ENCODE measurements around the gene RTP5.
"Not testable (repeated sequence)": the region's sequence is repeated elsewhere in the genome, so short reads cannot be mapped to it uniquely, and the experiment has no call there.

The RTP5 gene

DNA sequence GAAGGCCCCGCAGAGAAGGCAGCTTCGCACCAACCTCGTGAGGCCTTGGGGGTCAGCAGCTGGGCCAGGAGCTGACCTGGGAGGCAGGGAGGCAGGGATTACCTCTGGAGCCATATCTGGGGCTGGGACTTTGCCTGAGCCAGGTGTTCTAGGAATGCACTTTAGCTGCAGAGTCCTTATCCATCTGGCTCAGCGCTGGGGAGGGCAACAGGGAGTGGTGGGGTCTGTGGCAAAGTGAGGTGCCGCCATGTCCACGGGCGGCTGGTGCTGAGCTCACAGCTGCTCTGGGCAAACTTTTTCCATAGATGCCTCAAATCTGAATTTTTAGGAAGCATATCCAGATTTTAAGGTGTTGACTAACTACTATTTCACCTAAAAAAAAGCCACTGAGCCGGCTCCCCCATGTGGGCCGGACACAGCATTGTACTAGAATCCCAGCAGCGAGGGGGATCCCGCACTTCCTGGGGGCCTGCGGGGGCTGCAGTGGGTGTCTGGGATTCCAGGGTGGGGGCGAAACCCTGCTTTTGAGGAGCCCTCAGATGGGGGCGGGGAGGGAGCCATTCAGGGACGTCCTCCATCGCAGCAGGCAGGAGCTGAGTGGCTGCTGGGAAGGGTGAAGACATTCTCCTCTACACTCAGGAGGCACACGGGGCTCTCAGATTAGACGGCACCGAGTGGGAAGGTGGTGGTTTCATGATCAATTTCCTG, 34.6 kb downstream of the RTP5 start:
- DNase-seq = no peak

DNA sequence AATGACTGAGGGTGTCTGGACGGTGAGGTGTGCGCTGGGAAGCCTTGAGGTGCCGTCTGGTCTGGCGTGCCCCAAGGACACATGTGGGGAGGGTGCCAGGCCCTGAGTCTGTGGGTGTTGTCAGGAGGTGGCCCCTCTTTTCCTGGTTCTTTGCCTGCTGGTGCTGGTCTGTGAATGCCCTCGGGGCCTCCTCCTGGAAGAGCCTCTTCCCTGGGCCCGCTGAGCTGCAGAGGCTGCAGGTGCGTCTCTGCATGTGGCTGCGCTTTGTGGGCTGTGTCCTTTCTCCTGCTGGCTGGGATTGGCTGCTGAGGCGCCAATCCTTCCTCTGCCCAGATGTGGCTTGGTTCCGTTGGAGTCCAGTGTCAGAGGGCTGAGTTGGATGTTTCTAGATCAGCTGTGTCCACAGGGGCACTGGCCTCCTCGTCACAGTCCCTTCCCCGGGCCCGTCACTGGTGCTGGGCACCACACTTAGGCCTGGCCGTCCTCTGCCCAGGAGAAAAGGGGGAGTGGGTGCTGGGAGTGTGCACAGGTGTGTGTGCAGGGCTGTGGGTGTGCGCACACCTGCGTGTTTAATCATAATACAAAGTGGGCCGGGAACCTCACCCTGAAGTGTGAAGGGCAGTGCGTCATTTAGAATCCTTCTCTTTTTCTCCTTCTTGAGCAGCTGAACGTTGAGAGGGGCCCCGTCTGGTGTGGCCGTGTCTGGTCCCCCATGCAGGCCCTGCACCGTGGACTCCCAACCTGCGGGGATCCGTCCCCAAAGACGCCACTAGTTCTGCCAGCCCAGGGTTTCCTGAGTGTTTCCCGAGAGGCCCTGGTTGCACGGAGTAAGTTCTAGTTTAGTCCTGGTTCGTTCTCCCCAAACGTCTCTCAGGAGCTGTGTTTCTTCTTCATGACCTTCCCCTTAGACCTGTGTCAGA, 35.5 kb downstream of the RTP5 start:
- no peak for DNase-seq

DNA sequence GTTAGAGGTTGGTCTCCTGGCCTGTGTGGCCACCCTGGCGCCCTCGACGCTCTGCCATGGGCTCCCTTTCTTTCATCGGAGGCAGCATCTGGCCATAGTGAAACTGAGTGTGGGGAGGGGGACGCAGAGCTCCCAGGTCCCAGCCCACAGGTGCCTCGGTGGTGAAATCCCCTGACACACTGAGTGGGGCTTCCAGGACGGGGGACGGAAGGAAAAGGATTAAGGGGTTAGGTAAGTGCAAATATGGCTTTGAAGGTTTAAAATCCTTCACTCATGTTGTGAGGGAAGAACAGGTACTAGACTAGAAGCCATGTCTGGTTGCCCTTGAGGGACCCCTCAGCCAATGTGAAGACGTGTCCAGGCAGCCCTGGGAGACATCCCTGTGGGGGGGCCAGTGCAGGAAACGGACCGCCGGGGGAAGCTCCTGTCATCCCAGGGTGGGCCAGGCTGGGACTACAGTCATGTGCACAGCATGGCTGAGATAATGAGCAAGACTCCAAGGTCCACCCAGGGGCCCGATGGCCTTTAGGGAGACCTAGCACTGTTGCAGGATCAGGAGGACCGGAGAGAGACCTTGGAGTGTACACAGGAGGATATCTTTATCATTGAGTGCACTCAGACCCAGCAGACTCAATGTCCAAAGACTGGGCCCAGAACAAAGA, 36.3 kb downstream of the RTP5 start:
- no peak for DNase-seq

DNA sequence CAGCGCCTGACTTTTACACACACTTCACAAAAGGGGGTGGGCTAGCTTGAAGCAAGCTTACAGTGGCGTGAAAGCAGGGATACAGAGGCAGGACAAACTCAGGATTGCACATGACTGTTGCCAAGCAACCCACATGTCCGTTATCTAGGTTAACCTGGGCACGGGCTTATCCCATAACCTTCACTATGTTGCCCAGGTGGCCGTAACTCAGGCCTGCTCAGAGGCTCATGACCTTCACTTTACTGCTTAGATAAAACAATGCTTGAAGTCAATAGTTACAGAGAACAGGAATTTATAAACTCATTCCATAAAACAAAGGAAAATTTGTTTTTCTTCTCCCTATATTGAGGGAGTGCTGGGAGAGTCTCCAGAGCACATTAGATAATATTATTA, 36.8 kb downstream of the RTP5 start:
- DNase-seq = not testable (repeated sequence)

DNA sequence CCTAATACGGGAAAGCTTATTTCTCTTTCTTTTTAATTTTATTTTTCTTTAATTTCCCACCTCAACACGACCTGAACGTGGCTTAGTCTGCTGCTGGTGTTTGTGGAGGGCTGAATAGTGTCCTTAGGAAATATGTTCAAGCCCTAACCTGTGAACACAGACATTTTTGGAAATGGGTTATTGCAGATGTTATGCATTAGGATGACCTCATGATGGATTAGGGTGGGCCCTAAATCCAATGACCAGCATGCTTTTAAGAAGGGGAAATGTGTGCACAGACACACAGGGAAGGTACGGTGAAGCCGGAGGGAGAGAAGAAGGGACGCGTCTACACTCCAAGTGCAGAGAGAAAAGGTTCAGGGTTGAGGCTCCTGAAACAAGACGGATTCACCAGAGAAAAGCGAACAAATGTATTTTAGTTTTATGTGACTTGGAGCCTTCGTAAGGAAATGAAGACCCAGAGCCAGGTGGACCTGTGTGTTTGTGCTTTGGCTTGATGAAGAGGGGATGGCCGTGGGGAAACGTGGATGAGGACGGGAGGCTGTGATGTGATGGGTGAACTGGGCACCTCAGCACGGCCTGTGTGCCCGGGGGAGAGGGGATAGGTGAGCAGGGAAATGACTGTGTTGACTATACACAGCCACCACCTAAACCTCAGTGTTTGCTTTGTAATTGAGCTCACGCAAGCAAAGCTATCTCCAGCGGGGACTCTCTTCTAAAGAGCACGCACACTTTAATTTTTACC, 37.5 kb downstream of the RTP5 start:
- DNase-seq = no peak

DNA sequence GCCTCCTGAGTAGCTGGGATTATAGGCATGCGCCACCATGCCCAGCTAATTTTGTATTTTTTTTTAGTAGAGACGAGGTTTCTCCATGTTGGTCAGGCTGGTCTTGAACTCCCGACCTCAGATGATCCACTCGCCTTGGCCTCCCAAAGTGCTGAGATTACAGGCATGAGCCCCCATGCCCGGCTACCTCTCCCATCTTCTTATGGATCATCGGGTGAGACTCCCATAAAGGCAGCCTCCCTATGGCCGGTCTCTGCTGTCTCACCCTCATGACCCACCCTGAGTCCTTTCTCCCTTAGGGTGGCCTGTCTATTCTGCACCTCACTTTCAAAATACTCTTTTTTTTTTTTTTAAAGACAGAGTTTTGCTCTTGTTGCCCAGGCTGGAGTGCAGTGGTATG, 38.3 kb downstream of the RTP5 start:
- DNase-seq = not testable (repeated sequence)

DNA sequence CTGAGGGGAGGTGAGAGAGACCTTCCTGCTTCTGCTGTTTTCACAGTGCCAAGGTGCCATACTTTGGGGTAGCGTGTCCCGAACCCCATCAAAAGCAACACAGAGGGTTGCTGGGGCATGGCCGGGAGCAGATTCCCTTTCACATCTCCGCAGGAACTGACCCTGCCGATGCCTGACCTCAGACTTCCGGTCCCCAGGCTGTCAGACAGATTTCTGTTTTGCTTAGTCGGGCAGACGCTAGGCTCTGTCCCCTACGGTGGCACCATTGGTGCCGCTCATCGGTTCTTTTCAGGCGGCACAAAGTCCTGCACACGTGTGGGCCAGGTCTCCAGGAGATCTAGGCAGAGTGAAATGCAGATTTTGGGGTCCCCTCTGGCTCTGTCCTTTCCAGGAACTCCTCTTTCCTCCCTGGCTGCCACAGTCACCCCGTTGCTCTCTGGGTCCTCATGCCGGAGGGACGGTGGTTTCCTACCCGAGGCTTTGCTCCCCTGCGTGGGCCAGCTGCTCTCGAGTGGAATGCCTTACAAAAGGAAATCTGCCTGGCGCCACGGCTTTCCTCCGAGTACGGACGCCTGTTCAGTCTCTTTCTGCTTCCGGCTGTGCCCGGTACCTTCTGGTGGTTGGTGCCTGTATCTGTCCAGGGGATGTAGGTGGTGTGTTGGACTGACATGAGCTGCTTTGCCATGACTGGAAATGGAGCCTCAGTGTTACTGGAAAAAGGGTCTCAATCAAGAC, 39.3 kb downstream of the RTP5 start:
- no peak for DNase-seq

DNA sequence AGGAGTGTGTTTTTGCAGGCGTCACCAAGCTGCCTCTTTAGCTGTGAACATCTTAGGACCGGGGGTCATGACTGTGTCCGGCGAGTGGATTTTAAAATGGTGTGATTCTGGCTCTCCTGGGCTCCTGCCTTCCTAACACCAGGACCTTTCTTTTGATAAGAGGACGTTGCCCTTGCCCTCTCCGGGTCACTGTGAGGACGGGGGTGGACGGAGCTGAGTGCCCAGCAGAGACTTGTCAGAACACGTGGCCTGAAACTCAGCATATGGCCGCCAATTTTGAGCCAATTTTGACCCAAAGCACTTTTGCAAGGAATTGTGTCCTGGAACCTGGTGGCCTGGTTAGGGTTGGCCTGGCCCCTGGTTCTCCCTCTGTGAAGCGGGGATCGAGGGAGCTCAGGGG, 40.2 kb downstream of the RTP5 start:
- no peak for DNase-seq

DNA sequence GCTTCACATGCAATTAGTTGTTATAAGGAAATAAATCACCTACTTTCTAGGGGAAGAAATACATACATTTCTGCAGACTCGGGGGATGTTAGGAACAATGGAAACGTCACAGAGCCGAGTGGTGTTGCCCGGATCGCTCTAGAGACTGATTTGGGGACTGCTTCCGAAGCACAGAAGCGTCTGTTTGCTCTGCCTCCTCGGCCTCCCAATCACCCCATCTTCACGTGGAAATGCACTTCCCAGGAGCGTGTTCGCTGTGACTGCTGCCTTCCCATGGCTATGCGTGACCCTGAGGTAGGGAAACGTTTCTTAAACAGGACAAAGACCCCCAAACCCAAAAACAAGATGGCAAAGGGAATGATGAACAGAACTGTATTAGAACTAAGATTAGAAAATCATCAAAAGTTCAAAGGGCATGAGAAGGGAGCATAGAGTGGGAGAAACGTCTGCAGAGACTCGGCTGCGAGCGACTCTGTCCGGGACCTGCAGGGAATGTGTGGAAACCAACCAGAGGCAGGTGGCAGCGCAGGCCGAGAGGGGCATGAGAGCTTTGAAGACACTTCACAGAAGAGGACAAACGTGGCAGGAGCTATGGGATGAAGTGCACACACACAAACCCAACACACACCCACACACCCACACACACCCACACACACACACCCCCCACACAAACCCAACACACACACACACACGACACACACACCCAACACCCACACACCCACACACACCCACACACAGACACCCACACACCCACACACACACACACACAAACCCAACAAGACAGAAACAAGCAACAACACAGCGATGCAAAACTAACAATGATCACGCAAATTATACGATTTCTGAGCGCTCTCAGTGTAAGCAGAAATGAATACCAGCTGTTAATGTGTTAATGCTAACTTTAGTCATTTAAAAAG, 41.3 kb downstream of the RTP5 start:
- DNase-seq = no peak

DNA sequence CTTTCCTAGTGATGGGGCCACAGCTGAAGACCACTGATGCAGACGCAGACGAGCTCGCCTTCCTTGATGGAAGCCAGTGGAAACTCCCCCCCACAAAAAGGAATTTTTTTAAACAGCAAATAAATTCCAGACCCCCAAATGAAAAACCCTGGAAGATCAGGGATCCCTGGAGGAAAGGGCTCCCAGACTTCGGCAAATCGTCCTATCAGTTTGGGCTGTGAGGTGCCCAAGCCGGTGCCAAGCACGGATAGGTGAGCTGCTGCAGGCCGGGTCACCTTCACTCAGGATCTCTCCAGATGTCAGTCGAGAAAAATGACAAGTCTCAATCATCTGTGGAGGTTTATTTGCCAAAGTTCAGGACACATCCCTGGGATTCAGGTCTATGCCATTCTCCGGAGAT, 42.0 kb downstream of the RTP5 start:
- no peak for DNase-seq

DNA sequence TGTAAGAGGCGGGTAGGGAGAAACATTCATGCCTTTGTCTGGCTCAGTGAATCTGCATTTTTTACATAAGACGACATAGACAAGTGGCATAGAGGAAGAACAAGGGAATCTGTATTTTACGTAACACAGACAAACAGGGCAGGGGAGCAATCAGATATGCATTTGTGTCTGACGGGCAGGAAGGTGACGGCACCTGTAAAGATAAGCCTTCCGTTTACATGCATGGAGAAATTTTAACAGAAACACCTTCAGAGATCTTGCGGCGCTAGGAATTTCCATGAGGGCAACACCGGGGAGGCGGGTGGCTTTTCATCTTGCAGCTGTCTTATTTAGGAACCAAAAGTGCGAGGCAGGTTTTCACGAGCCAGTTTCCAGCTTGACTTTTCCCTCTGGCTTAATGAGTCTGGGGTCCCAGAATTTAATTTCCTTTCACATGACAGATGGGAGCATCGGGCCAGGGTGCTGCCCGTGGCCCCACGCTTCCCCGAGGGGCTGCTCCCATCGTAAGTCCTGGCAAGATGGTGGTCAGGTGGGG, 42.6 kb downstream of the RTP5 start:
- DNase-seq = no peak

DNA sequence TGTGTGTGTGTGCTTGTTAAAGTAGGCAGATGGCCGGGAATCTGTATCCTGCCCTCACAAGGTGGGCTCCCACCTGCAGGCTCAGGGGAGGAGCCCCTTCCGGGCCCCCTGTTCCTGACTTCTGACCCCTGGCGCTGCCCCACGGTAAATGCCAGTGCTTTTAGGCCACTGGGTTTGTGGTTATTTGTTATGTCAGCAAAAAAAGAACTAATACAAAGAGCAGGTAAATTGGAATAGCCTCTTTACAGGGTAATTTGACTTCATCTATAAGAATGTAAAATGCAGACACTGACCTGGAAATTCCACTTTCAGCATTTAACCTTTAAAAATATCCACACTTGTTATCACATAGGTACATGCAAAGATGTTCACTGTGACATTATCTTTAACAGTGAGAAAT, 44.2 kb downstream of the RTP5 start:
- DNase-seq = no peak

DNA sequence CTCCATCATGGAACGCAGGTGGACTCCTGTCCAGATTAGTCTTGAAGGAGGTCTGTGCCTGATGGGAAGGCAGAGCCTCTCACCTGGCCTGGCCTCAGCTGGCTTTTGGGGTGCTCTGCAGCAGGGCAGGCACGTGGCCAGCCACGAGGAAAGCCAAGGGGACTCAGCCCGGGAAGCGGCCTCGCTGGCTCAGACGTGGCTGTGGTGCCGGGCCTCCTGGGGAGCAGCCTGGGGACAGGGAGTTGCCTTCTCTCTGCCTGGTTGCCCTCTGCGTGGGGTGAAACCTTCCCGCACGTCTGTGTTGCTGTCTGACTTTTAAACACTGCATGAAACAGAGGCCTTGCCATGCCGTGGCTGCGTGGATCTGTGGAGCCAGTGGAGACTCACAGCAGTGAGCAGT, 45.0 kb downstream of the RTP5 start:
- DNase-seq = no peak

DNA sequence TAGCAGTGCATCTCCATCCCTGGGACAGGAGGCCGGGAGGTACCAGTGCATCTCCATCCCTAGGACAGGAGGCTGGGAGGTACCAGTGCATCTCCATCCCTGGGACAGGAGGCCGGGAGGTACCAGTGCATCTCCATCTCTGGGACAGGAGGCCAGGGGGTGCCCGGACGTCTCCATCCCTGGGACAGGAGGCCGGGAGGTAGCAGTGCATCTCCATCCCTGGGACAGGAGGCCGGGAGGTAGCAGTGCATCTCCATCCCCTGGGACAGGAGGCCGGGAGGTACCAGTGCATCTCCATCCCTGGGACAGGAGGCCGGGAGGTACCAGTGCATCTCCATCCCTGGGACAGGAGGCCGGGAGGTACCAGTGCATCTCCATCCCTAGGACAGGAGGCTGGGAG, 52.1 kb downstream of the RTP5 start:
- DNase-seq = not testable (repeated sequence)

DNA sequence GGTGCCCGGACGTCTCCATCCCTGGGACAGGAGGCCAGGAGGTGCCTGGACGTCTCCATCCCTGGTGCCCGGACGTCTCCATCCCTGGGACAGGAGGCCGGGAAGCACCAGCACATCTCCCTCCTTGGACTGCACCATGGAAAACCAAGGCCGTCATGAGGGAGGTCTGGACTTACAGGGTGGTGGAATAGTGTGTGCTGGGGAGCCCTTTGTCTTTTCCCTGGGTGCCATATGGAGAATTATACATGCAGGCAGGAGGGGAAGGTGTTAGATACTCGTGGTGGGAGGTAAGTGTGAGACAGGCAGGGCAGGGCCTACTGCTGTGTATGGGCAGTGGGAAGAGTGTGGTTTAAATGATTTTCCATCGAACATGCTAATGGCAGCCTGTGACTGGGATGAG, 52.9 kb downstream of the RTP5 start:
- no peak for DNase-seq

DNA sequence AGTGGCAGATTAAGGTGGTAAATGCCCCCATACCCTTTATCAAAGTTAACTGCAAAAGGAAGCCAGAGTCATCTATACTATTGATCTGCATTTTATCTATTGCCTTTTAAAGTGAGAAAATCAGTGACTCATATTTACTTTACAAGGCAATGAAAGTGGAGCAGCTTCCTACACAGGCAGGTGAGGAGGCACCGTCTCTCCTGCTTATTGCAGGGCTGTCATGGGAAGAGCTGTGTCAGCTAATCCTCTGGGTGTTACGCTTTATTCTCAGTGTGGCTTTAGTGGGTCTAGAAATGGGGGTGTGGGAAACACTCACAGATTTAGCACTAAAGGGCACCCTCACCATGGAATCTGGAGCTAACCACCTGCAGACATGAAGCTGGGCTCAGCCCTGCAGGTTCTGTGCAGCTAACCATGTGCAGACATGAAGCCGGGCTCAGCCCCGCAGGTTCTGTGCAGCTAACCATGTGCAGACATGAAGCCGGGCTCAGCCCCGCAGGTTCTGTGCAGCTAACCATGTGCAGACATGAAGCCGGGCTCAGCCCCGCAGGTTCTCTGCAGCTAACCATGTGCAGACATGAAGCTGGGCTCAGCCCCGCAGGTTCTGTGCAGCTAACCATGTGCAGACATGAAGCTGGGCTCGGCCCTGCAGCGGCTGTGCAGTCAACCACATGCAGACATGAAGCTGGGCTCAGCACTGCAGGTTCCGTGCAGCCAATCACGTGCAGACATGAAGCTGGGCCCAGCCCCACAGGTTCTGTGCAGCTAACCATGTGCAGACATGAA, 53.5 kb downstream of the RTP5 start:
- DNase-seq = not testable (repeated sequence)

Measured in NCI-H187 (cell line).